Testis (tissue), 3 donors: Measurements from ENCODE around the gene MYL6. TPM values are rescaled to one million over a fixed set of nuclear protein-coding genes. Genes with fewer than 3 reads are reported as not detected.

Source experiments
- DNase-seq: peaks from one replicate; pipeline ENCODE4 v3.0.0-alpha.2; 2019
- H3K27ac ChIP-seq, 2 donors: fragments of 200-600 bp; sonication (generic); one replicate each; pipeline ENCODE4 v1.5.1; 2019
- H3K27me3 ChIP-seq: fragments of 200-600 bp; sonication (generic); one replicate; pipeline ENCODE4 v1.5.1; 2019
- H3K36me3 ChIP-seq: fragments of 200-600 bp; sonication (generic); one replicate; pipeline ENCODE4 v1.5.1; 2017; ENCODE audit warnings: low read depth; ENCODE audit errors: missing control alignments
- H3K4me1 ChIP-seq: fragments of 200-600 bp; sonication (generic); one replicate; pipeline ENCODE4 v1.5.1; 2019
- H3K4me3 ChIP-seq, 2 donors: fragments of 200-600 bp; sonication (generic); one replicate each; pipeline ENCODE4 v1.5.1; 2017 to 2019
- H3K9me3 ChIP-seq: fragments of 200-600 bp; sonication (generic); one replicate; pipeline ENCODE4 v1.5.1; 2017
- CTCF ChIP-seq, 3 experiments: fragments of 450-650 bp in 2 of 3; fragments of 200-600 bp in 1 of 3; sonication (generic) in 1 of 3; IDR thresholded peaks; one replicate each; pipeline ENCODE4 v1.5.1; 2016 to 2019; ENCODE audit warnings: antibody characterized with exemption in 3 of 3, mild to moderate bottlenecking in 2 of 3, moderate library complexity in 1 of 3
- POLR2A ChIP-seq: fragments of 450-650 bp; IDR thresholded peaks from one replicate; pipeline ENCODE4 v1.6.1; 2017; ENCODE audit warnings: antibody characterized with exemption, mild to moderate bottlenecking, moderate library complexity
- WGBS, 2 donors: methylation state at CpG; one replicate each; pipeline ENCODE4 v1.1.5; 2018; 5-methylcytosine and 5-hydroxymethylcytosine counted together
- intact Hi-C: fragments of 100-400 bp; cut with DNase I; formaldehyde crosslinking; loops from one replicate; pipeline ENCODE4 v1.15.1; 2023; ENCODE audit warnings: low total_unique reads
- polyA plus RNA-seq: library from polyadenylated mRNA; stranded (reverse); fragments of 350-450 nt; fragmentation: Illumina TruSeq; extraction: RNeasy Lipid Tissue Mini Kit (QIAGEN cat#74804); gene quantifications from one replicate; pipeline ENCODE4 v1.2.3, GENCODE V29; 2014; ENCODE audit warnings: low read depth, low replicate concordance; ENCODE audit not compliant: insufficient read depth
- total RNA-seq, 2 donors: library from RNA; depleted of rRNA; stranded (reverse); fragments of >200 nt; gene quantifications; one replicate each; pipeline ENCODE4 v1.2.3, GENCODE V29; 2016

The MYL6 gene
- total and polyA plus RNA-seq, 3 donors from 2014 or later: 939 to 1,373 (median 1,271) TPM

- intact Hi-C loops: loop anchor here (5.0 kb wide), 1 partner anchor 35 kb away; the partner anchor contains the start of gene ESYT1
- Histone ChIP-seq H3K27ac (no peak overlapping the region), H3K9me3 (no peaks in the 10 kb centered on the region), H3K4me3 (no peak overlapping the region), H3K4me1 (peaks cover 25% of the 10 kb centered on the region), H3K36me3 (no peaks in the 10 kb centered on the region), H3K27me3 (no peaks in the 10 kb centered on the region)
- 58 to 69% methylated on average over 11 of the region's 11 CpGs for WGBS, 2 donors
- DNase-seq: no peak
- TF ChIP-seq POLR2A (no peak), CTCF (IDR thresholded peaks at IDR 0.05) (no peak)
These were observed 4.5 kb downstream of the MYL6 start for GRCh38 chr12:56162468-56163290.

GRCh38 chr12:56163533-56164344 is 5.6 kb downstream of the MYL6 start:
- no peak overlapping the region for H3K4me3 ChIP-seq
- 63 to 77% methylated on average over 10 to 11 of the region's 11 CpGs for WGBS, 2 donors
- no peaks in the 10 kb centered on the region for H3K36me3 ChIP-seq
- no peaks in the 10 kb centered on the region for H3K27me3 ChIP-seq
- H3K9me3 ChIP-seq: no peaks in the 10 kb centered on the region
- DNase-seq: no peak
- H3K27ac ChIP-seq: no peak overlapping the region
- intact Hi-C loops: loop anchor here (5.0 kb wide), 1 partner anchor 36 kb away; the partner anchor contains the start of gene ESYT1
- no peak for TF ChIP-seq CTCF (IDR thresholded peaks at IDR 0.05)
- no peak for TF ChIP-seq POLR2A
- H3K4me1 ChIP-seq: peaks cover 25% of the 10 kb centered on the region

GRCh38 chr12:56164345-56164729 is 6.2 kb downstream of the MYL6 start:
- Histone ChIP-seq H3K27me3 (no peaks in the 10 kb centered on the region), H3K9me3 (no peaks in the 10 kb centered on the region), H3K4me3 (no peak overlapping the region), H3K36me3 (no peaks in the 10 kb centered on the region), H3K27ac (no peak overlapping the region), H3K4me1 (peaks cover 24% of the 10 kb centered on the region)
- 89% methylated on average over 17 of the region's 17 CpGs for WGBS, 2 donors
- DNase-seq: no peak
- TF ChIP-seq CTCF (IDR thresholded peaks at IDR 0.05) (no peak), POLR2A (no peak)
- intact Hi-C loops: loop anchor here (5.0 kb wide), 1 partner anchor 37 kb away; the partner anchor contains the start of gene ESYT1

- DNase-seq: no peak
- 17 to 70% methylated on average over 1 to 4 of the region's 4 CpGs for WGBS, 2 donors
- H3K4me3 ChIP-seq: no peak overlapping the region
- H3K36me3 ChIP-seq: no peaks in the 10 kb centered on the region
- H3K27me3 ChIP-seq: no peaks in the 10 kb centered on the region
- TF ChIP-seq CTCF (IDR thresholded peaks at IDR 0.05) (no peak), POLR2A (no peak)
- no peak overlapping the region for H3K27ac ChIP-seq
- no peaks in the 10 kb centered on the region for H3K9me3 ChIP-seq
- intact Hi-C loops: no loop called here
- H3K4me1 ChIP-seq: peaks cover 14% of the 10 kb centered on the region
These were observed 7.2 kb downstream of the MYL6 start for GRCh38 chr12:56165369-56165768.
